HL-60 (cell line): ENCODE data around the gene CASP1.

Experiments
- POLR2AphosphoS5 ChIP-seq: IDR thresholded peaks from 2 replicates; pipeline ENCODE4 v1.6.1; 2012; ENCODE audit warnings: low read depth
- TF ChIP-seq, protein P1 (sequence below): IDR thresholded peaks from one replicate; pipeline ENCODE4 v1.5.1; 2011; ENCODE audit warnings: low read length, control low read depth, inconsistent platforms; ENCODE audit not compliant: insufficient read depth

- TF ChIP-seq POLR2AphosphoS5 = no peak
- TF ChIP-seq, protein P1, sequence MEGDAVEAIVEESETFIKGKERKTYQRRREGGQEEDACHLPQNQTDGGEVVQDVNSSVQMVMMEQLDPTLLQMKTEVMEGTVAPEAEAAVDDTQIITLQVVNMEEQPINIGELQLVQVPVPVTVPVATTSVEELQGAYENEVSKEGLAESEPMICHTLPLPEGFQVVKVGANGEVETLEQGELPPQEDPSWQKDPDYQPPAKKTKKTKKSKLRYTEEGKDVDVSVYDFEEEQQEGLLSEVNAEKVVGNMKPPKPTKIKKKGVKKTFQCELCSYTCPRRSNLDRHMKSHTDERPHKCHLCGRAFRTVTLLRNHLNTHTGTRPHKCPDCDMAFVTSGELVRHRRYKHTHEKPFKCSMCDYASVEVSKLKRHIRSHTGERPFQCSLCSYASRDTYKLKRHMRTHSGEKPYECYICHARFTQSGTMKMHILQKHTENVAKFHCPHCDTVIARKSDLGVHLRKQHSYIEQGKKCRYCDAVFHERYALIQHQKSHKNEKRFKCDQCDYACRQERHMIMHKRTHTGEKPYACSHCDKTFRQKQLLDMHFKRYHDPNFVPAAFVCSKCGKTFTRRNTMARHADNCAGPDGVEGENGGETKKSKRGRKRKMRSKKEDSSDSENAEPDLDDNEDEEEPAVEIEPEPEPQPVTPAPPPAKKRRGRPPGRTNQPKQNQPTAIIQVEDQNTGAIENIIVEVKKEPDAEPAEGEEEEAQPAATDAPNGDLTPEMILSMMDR = no peak
Observed at GRCh38 chr11:105040703-105041102, 5.8 kb upstream of the CASP1 start.
